SU-DHL-6 (cell line): ENCODE results near the gene ADAMTS8.

ENCODE experiments used
- EZH2phosphoT487 ChIP-seq: fragments of 200-600 bp; sonication (generic), shearing (Covaris generic); conservative IDR thresholded peaks from 2 replicates; pipeline ENCODE4 v1.6.1; 2018; ENCODE audit warnings: mild to moderate bottlenecking, antibody characterized with exemption, low read length, moderate library complexity, mixed read lengths
- TF ChIP-seq, protein P1 (sequence below): fragments of 200-600 bp; sonication (generic); IDR thresholded peaks from one replicate; pipeline ENCODE4 v1.5.1; 2017; ENCODE audit warnings: antibody characterized with exemption, mild to moderate bottlenecking, low read length, moderate library complexity; ENCODE audit not compliant: insufficient read depth, poor library complexity, severe bottlenecking

DNA sequence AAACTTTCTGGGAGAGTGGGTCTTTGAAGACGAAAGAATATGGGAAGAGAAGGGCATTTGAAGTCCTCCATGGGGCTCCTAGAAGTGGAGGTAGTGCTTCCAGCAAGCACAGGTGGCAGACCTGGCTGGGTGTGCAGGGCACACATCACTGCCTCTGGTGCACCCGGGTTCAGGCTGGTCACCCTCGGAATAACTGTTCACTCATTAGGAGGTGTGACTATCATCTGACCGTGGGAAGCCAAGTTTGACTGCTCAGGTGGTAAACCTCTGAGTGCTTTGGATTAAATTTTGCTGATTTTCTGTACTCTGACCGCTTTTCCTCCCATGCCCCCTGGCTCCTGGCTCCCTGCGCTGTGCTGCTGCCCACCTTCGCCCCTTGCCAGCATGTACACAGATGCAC lies 31.1 kb upstream of the ADAMTS8 start:
- TF ChIP-seq, protein P1, sequence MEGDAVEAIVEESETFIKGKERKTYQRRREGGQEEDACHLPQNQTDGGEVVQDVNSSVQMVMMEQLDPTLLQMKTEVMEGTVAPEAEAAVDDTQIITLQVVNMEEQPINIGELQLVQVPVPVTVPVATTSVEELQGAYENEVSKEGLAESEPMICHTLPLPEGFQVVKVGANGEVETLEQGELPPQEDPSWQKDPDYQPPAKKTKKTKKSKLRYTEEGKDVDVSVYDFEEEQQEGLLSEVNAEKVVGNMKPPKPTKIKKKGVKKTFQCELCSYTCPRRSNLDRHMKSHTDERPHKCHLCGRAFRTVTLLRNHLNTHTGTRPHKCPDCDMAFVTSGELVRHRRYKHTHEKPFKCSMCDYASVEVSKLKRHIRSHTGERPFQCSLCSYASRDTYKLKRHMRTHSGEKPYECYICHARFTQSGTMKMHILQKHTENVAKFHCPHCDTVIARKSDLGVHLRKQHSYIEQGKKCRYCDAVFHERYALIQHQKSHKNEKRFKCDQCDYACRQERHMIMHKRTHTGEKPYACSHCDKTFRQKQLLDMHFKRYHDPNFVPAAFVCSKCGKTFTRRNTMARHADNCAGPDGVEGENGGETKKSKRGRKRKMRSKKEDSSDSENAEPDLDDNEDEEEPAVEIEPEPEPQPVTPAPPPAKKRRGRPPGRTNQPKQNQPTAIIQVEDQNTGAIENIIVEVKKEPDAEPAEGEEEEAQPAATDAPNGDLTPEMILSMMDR = no peak
- no peak for TF ChIP-seq EZH2phosphoT487
